Neural progenitor cell (in vitro differentiated cells): Measurements from ENCODE around the gene ECT2. TPM values are rescaled to one million over a fixed set of nuclear protein-coding genes. Genes with fewer than 3 reads are reported as not detected.

Source experiments
- DNase-seq: peaks from one replicate; pipeline ENCODE4 v3.0.0-alpha.2; 2016; ENCODE audit warnings: low spot score
- H2AFZ ChIP-seq: fragments of 200-600 bp; sonication (generic); replicated peaks from 2 replicates; pipeline ENCODE4 v1.6.1; 2016; ENCODE audit warnings: antibody characterized with exemption
- H3F3A ChIP-seq: fragments of 200-600 bp; sonication (generic); 2 replicates; pipeline ENCODE4 v1.6.1; 2016; ENCODE audit warnings: antibody characterized with exemption, low read depth
- H3K27ac ChIP-seq: fragments of 200-600 bp; sonication (generic); 2 replicates; pipeline ENCODE4 v1.5.1; 2016; ENCODE audit warnings: mild to moderate bottlenecking
- H3K27me3 ChIP-seq: fragments of 200-600 bp; sonication (generic); 2 replicates; pipeline ENCODE4 v1.6.1; 2016; ENCODE audit warnings: mild to moderate bottlenecking, moderate library complexity
- H3K36me3 ChIP-seq: fragments of 200-600 bp; sonication (generic); 2 replicates; pipeline ENCODE4 v1.5.1; 2016
- H3K4me1 ChIP-seq: fragments of 200-600 bp; sonication (generic); 2 replicates; pipeline ENCODE4 v1.6.1; 2016; ENCODE audit warnings: mixed run types
- H3K4me2 ChIP-seq: fragments of 200-600 bp; sonication (generic); 2 replicates; pipeline ENCODE4 v1.6.1; 2016
- H3K4me3 ChIP-seq: fragments of 200-600 bp; sonication (generic); 2 replicates; pipeline ENCODE4 v1.5.1; 2016
- H3K79me2 ChIP-seq: fragments of 200-600 bp; sonication (generic); 2 replicates; pipeline ENCODE4 v1.6.1; 2016; ENCODE audit warnings: low read depth
- H3K9ac ChIP-seq: fragments of 200-600 bp; sonication (generic); 2 replicates; pipeline ENCODE4 v1.6.1; 2016
- H3K9me3 ChIP-seq: fragments of 200-600 bp; sonication (generic); 2 replicates; pipeline ENCODE4 v1.5.1; 2016; ENCODE audit warnings: low read depth
- H4K20me1 ChIP-seq: fragments of 200-600 bp; sonication (generic); 2 replicates; pipeline ENCODE4 v1.6.1; 2016; ENCODE audit warnings: low read depth
- H3K27ac Mint-ChIP-seq: 3 replicates; pipeline ENCODE4 v1.8.0; 2021; ENCODE audit warnings: mixed read lengths
- H3K27me3 Mint-ChIP-seq: 2 replicates; pipeline ENCODE4 v1.8.0; 2022; ENCODE audit warnings: low read depth, mild to moderate bottlenecking, inconsistent platforms, moderate library complexity, mixed read lengths; ENCODE audit not compliant: insufficient read depth
- H3K36me3 Mint-ChIP-seq: 3 replicates; pipeline ENCODE4 v1.8.0; 2021; ENCODE audit warnings: mixed read lengths
- H3K4me1 Mint-ChIP-seq: 3 replicates; pipeline ENCODE4 v1.8.0; 2021; ENCODE audit warnings: mixed read lengths
- H3K4me3 Mint-ChIP-seq: 3 replicates; pipeline ENCODE4 v1.8.0; 2021; ENCODE audit warnings: mild to moderate bottlenecking, moderate library complexity, mixed read lengths
- H3K9me3 Mint-ChIP-seq: 3 replicates; pipeline ENCODE4 v1.8.0; 2020; ENCODE audit warnings: mixed read lengths
- CTCF ChIP-seq: fragments of 200-600 bp; sonication (generic); IDR thresholded peaks from 2 replicates; pipeline ENCODE4 v1.5.1; 2017; ENCODE audit warnings: antibody characterized with exemption, mild to moderate bottlenecking
- EZH2 ChIP-seq: fragments of 200-600 bp; sonication (generic); IDR thresholded peaks from 2 replicates; pipeline ENCODE4 v1.6.1; 2017; ENCODE audit warnings: antibody characterized with exemption, mild to moderate bottlenecking, moderate library complexity
- EZH2phosphoT487 ChIP-seq: fragments of 200-600 bp; sonication (generic); IDR thresholded peaks from 2 replicates; pipeline ENCODE4 v1.6.1; 2017; ENCODE audit warnings: antibody characterized with exemption
- total RNA-seq: library from RNA; depleted of rRNA; stranded (reverse); fragments of >200 nt; gene quantifications from 2 replicates; pipeline ENCODE4 v1.2.3, GENCODE V29; 2015; ENCODE audit warnings: low replicate concordance

The ECT2 gene
- total RNA-seq, 1 donor from 2014 or later = 267 TPM

- Histone ChIP-seq H3K9me3 (no peaks in the 10 kb centered on the region), H3K9ac (no peak overlapping the region), H3K4me1 (no peaks in the 10 kb centered on the region), H3K4me2 (no peak overlapping the region), H4K20me1 (peaks cover 8% of the 10 kb centered on the region), H3K27ac (no peak overlapping the region), H2AFZ (no peak overlapping the region), H3K79me2 (peaks cover 25% of the 10 kb centered on the region), H3K36me3 (peaks cover 87% of the 10 kb centered on the region), H3K4me3 (no peak overlapping the region), H3K27me3 (no peaks in the 10 kb centered on the region), H3F3A (no peaks in the 10 kb centered on the region)
- Mint-ChIP-seq H3K4me3 (no peak overlapping the region), H3K9me3 (no peaks in the 10 kb centered on the region), H3K36me3 (peaks cover 59% of the 10 kb centered on the region), H3K4me1 (no peaks in the 10 kb centered on the region), H3K27me3 (no peaks in the 10 kb centered on the region), H3K27ac (no peak overlapping the region)
- no peak for DNase-seq
- no peak for TF ChIP-seq EZH2phosphoT487
- TF ChIP-seq CTCF = no peak
- no peak for TF ChIP-seq EZH2
Measured at GRCh38 chr3:172766718-172767405, 16.3 kb downstream of the ECT2 start.

- Histone ChIP-seq H3F3A (no peaks in the 10 kb centered on the region), H3K4me2 (no peak overlapping the region), H3K27me3 (no peaks in the 10 kb centered on the region), H4K20me1 (peaks cover 5% of the 10 kb centered on the region), H3K4me3 (no peak overlapping the region), H3K36me3 (peaks cover 75% of the 10 kb centered on the region), H2AFZ (no peak overlapping the region), H3K4me1 (no peaks in the 10 kb centered on the region), H3K27ac (no peak overlapping the region), H3K9ac (no peak overlapping the region), H3K9me3 (no peaks in the 10 kb centered on the region), H3K79me2 (peaks cover 25% of the 10 kb centered on the region)
- H3K9me3 Mint-ChIP-seq = no peaks in the 10 kb centered on the region
- DNase-seq = no peak
- H3K36me3 Mint-ChIP-seq = peaks cover 63% of the 10 kb centered on the region
- H3K4me3 Mint-ChIP-seq = no peak overlapping the region
- no peaks in the 10 kb centered on the region for H3K27me3 Mint-ChIP-seq
- TF ChIP-seq EZH2 = no peak
- TF ChIP-seq EZH2phosphoT487 = no peak
- no peak for TF ChIP-seq CTCF
- H3K27ac Mint-ChIP-seq = no peak overlapping the region
- H3K4me1 Mint-ChIP-seq = no peaks in the 10 kb centered on the region
Measured at GRCh38 chr3:172770382-172770781, 19.9 kb downstream of the ECT2 start.

GRCh38 chr3:172771672-172772071 is 21.1 kb downstream of the ECT2 start:
- Histone ChIP-seq H3K27me3 (no peaks in the 10 kb centered on the region), H3K4me3 (no peak overlapping the region), H2AFZ (no peak overlapping the region), H4K20me1 (peaks cover 5% of the 10 kb centered on the region), H3K36me3 (peaks cover 68% of the 10 kb centered on the region), H3F3A (no peaks in the 10 kb centered on the region), H3K4me2 (no peak overlapping the region), H3K27ac (no peak overlapping the region), H3K9ac (no peak overlapping the region), H3K9me3 (no peaks in the 10 kb centered on the region), H3K4me1 (no peaks in the 10 kb centered on the region), H3K79me2 (peaks cover 19% of the 10 kb centered on the region)
- TF ChIP-seq EZH2phosphoT487 (no peak), CTCF (no peak), EZH2 (no peak)
- no peak overlapping the region for H3K4me3 Mint-ChIP-seq
- no peaks in the 10 kb centered on the region for H3K4me1 Mint-ChIP-seq
- no peak for DNase-seq
- no peaks in the 10 kb centered on the region for H3K9me3 Mint-ChIP-seq
- peaks cover 58% of the 10 kb centered on the region for H3K36me3 Mint-ChIP-seq
- no peaks in the 10 kb centered on the region for H3K27me3 Mint-ChIP-seq
- H3K27ac Mint-ChIP-seq = no peak overlapping the region
